ENCODE results near the gene CDC73.

GRCh38 chr1:193234530-193234929, 112.7 kb downstream of the CDC73 start:
- TF ChIP-seq CTCF (IDR thresholded peaks at IDR 0.05; ENCODE audit: borderline replicate concordance, extremely low read depth, low read length, poor library complexity, severe bottlenecking) = no peak
- TF ChIP-seq EZH2 (IDR thresholded peaks at IDR 0.05; ENCODE audit: borderline replicate concordance, low read depth, low read length, severe bottlenecking) = no peak
